Measurements from ENCODE around the gene AVP. TPM values are rescaled to one million over a fixed set of nuclear protein-coding genes. Genes with fewer than 3 reads are reported as not detected.

Gene AVP
- polyA plus RNA-seq, 1 donor (not counting 4 experiments of a cell fraction or from before 2014, with no cell fraction given) = not detected

DNA sequence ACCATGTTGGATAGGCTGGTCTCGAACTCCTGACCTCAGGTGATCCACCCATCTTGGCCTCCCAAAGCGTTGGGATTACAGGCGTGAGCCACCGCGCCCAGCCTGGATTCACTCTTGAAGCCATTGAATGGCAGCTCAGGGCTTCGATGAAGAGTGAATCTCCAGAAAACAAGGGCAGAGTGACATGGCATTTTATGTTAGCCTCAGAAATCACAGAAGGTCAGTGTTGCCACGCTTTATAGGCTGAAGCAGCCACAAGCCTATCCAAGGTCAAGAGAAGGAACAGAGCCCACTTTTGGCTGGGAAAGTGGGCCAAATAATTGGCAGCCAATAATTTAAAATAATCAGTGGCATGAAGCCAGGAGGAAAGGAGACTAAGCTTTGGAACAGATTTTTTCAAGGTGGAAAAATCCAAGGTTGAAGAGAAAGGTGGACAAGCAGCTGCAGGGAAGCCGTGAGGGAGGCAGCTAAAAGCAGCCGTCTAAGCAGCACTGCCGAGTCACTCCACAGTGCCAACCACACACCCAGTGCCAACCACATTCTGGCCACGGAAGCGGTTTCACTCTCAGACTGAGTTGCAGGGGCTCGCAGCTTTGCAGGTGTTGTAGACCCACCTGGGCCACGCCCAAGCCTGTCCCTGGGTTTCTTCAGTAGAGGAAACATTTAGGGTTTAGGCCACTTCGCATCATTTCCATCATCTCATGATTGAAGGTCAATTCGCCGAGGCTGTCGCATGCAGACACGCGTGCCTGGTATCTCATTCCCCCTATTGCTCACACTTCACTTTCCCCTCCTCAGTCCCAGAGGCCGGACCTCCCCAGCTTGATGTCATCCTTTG is 17.4 kb upstream of the AVP start:
- dilution Hi-C loops (cut with MboI; ENCODE audit: extremely low pct_ligation_motif_present, low sequenced_read_pairs) = no loop called here
- Histone ChIP-seq H2AFZ (ENCODE audit: control insufficient read depth, low read length) (no peak overlapping the region), H3K4me1 (ENCODE audit: control insufficient read depth, extremely low read depth, insufficient read depth, low read length) (no peaks in the 10 kb centered on the region), H3K4me2 (ENCODE audit: control insufficient read depth, extremely low read depth, insufficient read depth, low read depth, low read length) (no peak overlapping the region), H4K20me1 (ENCODE audit: control insufficient read depth, extremely low read depth, insufficient read depth, low read length) (peaks cover 1% of the 10 kb centered on the region), H3K9me1 (ENCODE audit: control insufficient read depth, extremely low read depth, insufficient read depth, low read length) (no peaks in the 10 kb centered on the region), H3K9me3 (ENCODE audit: control insufficient read depth, low read depth, low read length) (no peaks in the 10 kb centered on the region), H3K27me3 (ENCODE audit: control insufficient read depth, extremely low read depth, insufficient read depth, low read length) (no peaks in the 10 kb centered on the region), H3K4me3 (ENCODE audit: control insufficient read depth in 2 of 3, extremely low read depth in 1 of 3, insufficient read depth in 2 of 3, low read depth in 1 of 3, low read length in 3 of 3) (no peak overlapping the region), H3K9ac (ENCODE audit: control insufficient read depth, extremely low read depth, insufficient read depth, low read length) (no peak overlapping the region), H3K36me3 (ENCODE audit: control insufficient read depth in 2 of 2, extremely low read depth in 1 of 2, insufficient read depth in 2 of 2, low read length in 2 of 2) (no peaks in the 10 kb centered on the region), H3K27ac (ENCODE audit: control insufficient read depth, insufficient read depth, low read length) (no peak overlapping the region), H3K79me2 (ENCODE audit: control insufficient read depth, insufficient read depth, low read length) (no peaks in the 10 kb centered on the region)
- no peak for DNase-seq (ENCODE audit: low read depth, low spot score)
- FAIRE-seq = no peak
- no peak for TF ChIP-seq EZH2 (IDR thresholded peaks at IDR 0.05; ENCODE audit: low read length)
- no peak for TF ChIP-seq CTCF (optimal IDR thresholded peaks at IDR 0.05 in 1 of 3, IDR thresholded peaks at IDR 0.05 in 1 of 3, conservative IDR thresholded peaks at IDR 0.05 in 1 of 3; ENCODE audit: extremely low read depth in 1 of 3, insufficient read depth in 2 of 3, low read length in 3 of 3)

DNA sequence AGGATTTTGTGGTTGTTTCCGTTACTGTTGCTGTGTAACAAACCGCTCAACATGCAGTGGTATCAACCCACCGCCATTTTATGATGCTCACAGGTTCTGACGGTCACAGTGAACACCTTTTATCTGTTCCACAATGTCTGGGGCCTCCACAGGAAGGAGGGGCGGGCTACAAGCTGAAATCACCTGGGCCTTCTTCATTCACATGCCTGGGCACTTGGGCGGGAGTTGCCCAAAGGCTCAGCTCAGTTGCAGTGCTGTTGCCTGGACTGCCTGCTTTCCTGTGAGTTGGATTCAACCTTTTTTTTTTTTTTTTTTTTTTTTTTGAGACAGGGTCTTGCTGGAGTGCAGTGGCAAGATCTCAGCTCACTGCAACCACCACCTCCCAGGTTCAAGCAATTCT is 16.7 kb upstream of the AVP start:
- no peak for TF ChIP-seq EZH2 (IDR thresholded peaks at IDR 0.05; ENCODE audit: low read length)
- no peak for TF ChIP-seq CTCF (optimal IDR thresholded peaks at IDR 0.05 in 1 of 3, IDR thresholded peaks at IDR 0.05 in 1 of 3, conservative IDR thresholded peaks at IDR 0.05 in 1 of 3; ENCODE audit: extremely low read depth in 1 of 3, insufficient read depth in 2 of 3, low read length in 3 of 3)
- Histone ChIP-seq H3K79me2 (ENCODE audit: control insufficient read depth, insufficient read depth, low read length) (no peaks in the 10 kb centered on the region), H3K4me2 (ENCODE audit: control insufficient read depth, extremely low read depth, insufficient read depth, low read depth, low read length) (no peak overlapping the region), H3K9ac (ENCODE audit: control insufficient read depth, extremely low read depth, insufficient read depth, low read length) (no peak overlapping the region), H3K4me1 (ENCODE audit: control insufficient read depth, extremely low read depth, insufficient read depth, low read length) (no peaks in the 10 kb centered on the region), H4K20me1 (ENCODE audit: control insufficient read depth, extremely low read depth, insufficient read depth, low read length) (no peaks in the 10 kb centered on the region), H3K9me1 (ENCODE audit: control insufficient read depth, extremely low read depth, insufficient read depth, low read length) (no peaks in the 10 kb centered on the region), H3K27ac (ENCODE audit: control insufficient read depth, insufficient read depth, low read length) (no peak overlapping the region), H2AFZ (ENCODE audit: control insufficient read depth, low read length) (no peak overlapping the region), H3K9me3 (ENCODE audit: control insufficient read depth, low read depth, low read length) (no peaks in the 10 kb centered on the region), H3K4me3 (ENCODE audit: control insufficient read depth in 2 of 3, extremely low read depth in 1 of 3, insufficient read depth in 2 of 3, low read depth in 1 of 3, low read length in 3 of 3) (no peak overlapping the region), H3K36me3 (ENCODE audit: control insufficient read depth in 2 of 2, extremely low read depth in 1 of 2, insufficient read depth in 2 of 2, low read length in 2 of 2) (no peaks in the 10 kb centered on the region), H3K27me3 (ENCODE audit: control insufficient read depth, extremely low read depth, insufficient read depth, low read length) (no peaks in the 10 kb centered on the region)
- dilution Hi-C loops (cut with MboI; ENCODE audit: extremely low pct_ligation_motif_present, low sequenced_read_pairs) = no loop called here
- FAIRE-seq (no peak), DNase-seq (ENCODE audit: low read depth, low spot score) (no peak)

Measured in keratinocyte (primary cell).